IMR-90 (cell line): Measurements from ENCODE around the gene TAF4. TPM values are rescaled to one million over a fixed set of nuclear protein-coding genes. Genes with fewer than 3 reads are reported as not detected.

Experiments used
- ATAC-seq: fragments of 200-7000 bp; cut with Tn5 transposase; 2 replicates; pipeline ENCODE4 v1.9.1; 2020; ENCODE audit warnings: low read depth, mild to moderate bottlenecking, moderate library complexity
- BruUV-seq: library from RNA; stranded (reverse); fragments of 400-500 nt; replicated peaks from 2 replicates; lab custom pipeline; 2021; lab: Mats Ljungman, UMichigan
- CTCF ChIA-PET: fragments of 300-600 bp; formaldehyde crosslinking; extraction: SDS; loops from one replicate; lab custom pipeline; 2021; ENCODE audit warnings: antibody characterized with exemption; lab: Yijun Ruan, JAX
- POLR2A ChIA-PET: fragments of 300-600 bp; sonication (Branson Sonifier 250); formaldehyde crosslinking; loops from one replicate; lab custom pipeline; 2022; ENCODE audit warnings: antibody characterized with exemption; ENCODE audit not compliant: unreplicated experiment; lab: Charles Lee
- DNase-seq: peaks from one replicate; pipeline ENCODE4 v3.0.0; 2013
- H2AFZ ChIP-seq: replicated peaks from 2 replicates; pipeline ENCODE3; 2013; ENCODE audit warnings: low read length, mild to moderate bottlenecking; ENCODE audit not compliant: poor library complexity
- H2AK5ac ChIP-seq: 2 replicates; pipeline ENCODE4 v1.6.1; 2013; ENCODE audit warnings: low read depth, low read length, inconsistent platforms
- H2AK9ac ChIP-seq: replicated peaks from 2 replicates; pipeline ENCODE3; 2013; ENCODE audit warnings: mild to moderate bottlenecking, low read depth, low read length, moderate library complexity; ENCODE audit not compliant: poor library complexity
- H2BK120ac ChIP-seq: 2 replicates; pipeline ENCODE4 v1.6.1; 2013; ENCODE audit warnings: low read depth, low read length, inconsistent platforms
- H2BK15ac ChIP-seq: 3 replicates; pipeline ENCODE4 v1.6.1; 2013; ENCODE audit warnings: low read depth, low read length, inconsistent platforms
- H2BK20ac ChIP-seq: 2 replicates; pipeline ENCODE4 v1.6.1; 2013; ENCODE audit warnings: low read depth, mild to moderate bottlenecking, inconsistent platforms, low read length, moderate library complexity
- H2BK5ac ChIP-seq: 2 replicates; pipeline ENCODE4 v1.6.1; 2013; ENCODE audit warnings: mild to moderate bottlenecking, low read depth, low read length, inconsistent platforms; ENCODE audit not compliant: poor library complexity, severe bottlenecking
- H3K14ac ChIP-seq: replicated peaks from 2 replicates; pipeline ENCODE4 v1.6.1; 2013; ENCODE audit warnings: low read depth, low read length, inconsistent platforms
- H3K18ac ChIP-seq: 2 replicates; pipeline ENCODE4 v1.6.1; 2013; ENCODE audit warnings: low read depth, low read length, control low read depth
- H3K23ac ChIP-seq: 2 replicates; pipeline ENCODE4 v1.6.1; 2013; ENCODE audit warnings: low read depth, low read length, inconsistent platforms
- H3K27ac ChIP-seq: 2 replicates; pipeline ENCODE4 v1.5.1; 2013; ENCODE audit warnings: mild to moderate bottlenecking, control low read depth, low read length; ENCODE audit not compliant: insufficient read depth
- H3K27me3 ChIP-seq: 2 replicates; pipeline ENCODE4 v1.6.1; 2013; ENCODE audit warnings: low read length; ENCODE audit not compliant: control insufficient read depth, insufficient read depth
- H3K36me3 ChIP-seq: 2 replicates; pipeline ENCODE4 v1.6.1; 2013; ENCODE audit warnings: low read length, mixed read lengths; ENCODE audit not compliant: control insufficient read depth, insufficient read depth
- H3K4ac ChIP-seq: 2 replicates; pipeline ENCODE4 v1.6.1; 2013; ENCODE audit warnings: low read depth, low read length, inconsistent platforms
- H3K4me1 ChIP-seq: 2 replicates; pipeline ENCODE4 v1.6.1; 2013; ENCODE audit warnings: low read length, mixed read lengths; ENCODE audit not compliant: control insufficient read depth, insufficient read depth
- H3K4me2 ChIP-seq: 2 replicates; pipeline ENCODE4 v1.6.1; 2013; ENCODE audit warnings: low read depth, mild to moderate bottlenecking, control low read depth, low read length, moderate library complexity
- H3K4me3 ChIP-seq: 2 replicates; pipeline ENCODE4 v1.5.1; 2013; ENCODE audit warnings: low read depth, mild to moderate bottlenecking, control low read depth, low read length, moderate library complexity; ENCODE audit not compliant: insufficient read depth
- H3K56ac ChIP-seq: 2 replicates; pipeline ENCODE4 v1.6.1; 2013; ENCODE audit warnings: low read length, inconsistent platforms; ENCODE audit not compliant: insufficient read depth; ENCODE audit errors: extremely low read depth
- H3K79me1 ChIP-seq, 2 experiments: 2 replicates each; pipeline ENCODE4 v1.6.1; 2013; ENCODE audit warnings: low read length in 2 of 2, inconsistent platforms in 1 of 2, low read depth in 1 of 2
- H3K9ac ChIP-seq: 2 replicates; pipeline ENCODE4 v1.6.1; 2013; ENCODE audit warnings: low read depth, low read length, control low read depth
- H3K9me1 ChIP-seq: 2 replicates; pipeline ENCODE4 v1.6.1; 2013; ENCODE audit warnings: low read length, inconsistent platforms; ENCODE audit not compliant: insufficient read depth
- H3K9me3 ChIP-seq: 2 replicates; pipeline ENCODE4 v1.6.1; 2013; ENCODE audit warnings: low read length; ENCODE audit not compliant: control insufficient read depth, insufficient read depth
- H4K20me1 ChIP-seq: 2 replicates; pipeline ENCODE4 v1.6.1; 2013; ENCODE audit warnings: low read length, inconsistent platforms; ENCODE audit not compliant: insufficient read depth
- H4K5ac ChIP-seq: 2 replicates; pipeline ENCODE4 v1.6.1; 2013; ENCODE audit warnings: mild to moderate bottlenecking, low read depth, low read length, control low read depth
- H4K8ac ChIP-seq, 2 experiments: 2 replicates each; pipeline ENCODE4 v1.6.1; 2013; ENCODE audit warnings: low read depth in 2 of 2, low read length in 2 of 2, control low read depth in 1 of 2, inconsistent platforms in 1 of 2
- H4K91ac ChIP-seq: 2 replicates; pipeline ENCODE4 v1.6.1; 2013; ENCODE audit warnings: low read depth, low read length, inconsistent platforms; ENCODE audit not compliant: insufficient read depth
- CEBPB ChIP-seq: IDR thresholded peaks from 2 replicates; pipeline ENCODE4 v1.6.1; 2012; ENCODE audit warnings: low read depth, low read length, improper control_type of control experiment
- WGBS, 2 experiments: methylation state at CpG; one replicate each; pipeline versions ENCODE4 v1.1.5 to v1.1.7; 2013; ENCODE audit warnings: missing lambda C conversion rate in 2 of 2; ENCODE audit not compliant: insufficient read length in 1 of 2; ENCODE audit errors: extremely low coverage in 2 of 2; 5-methylcytosine and 5-hydroxymethylcytosine counted together
- dilution Hi-C: fragments of 300-500 bp; cut with HindIII; formaldehyde crosslinking; loops from one replicate; pipeline ENCODE4 v1.14.3; 2018; ENCODE audit warnings: low sequenced_read_pairs; ENCODE audit not compliant: unreplicated experiment
- in situ Hi-C: fragments of 300-500 bp; cut with MboI; formaldehyde crosslinking; loops from 3 replicates; pipeline ENCODE4 v1.14.3; 2019; ENCODE audit warnings: low sequenced_read_pairs, inconsistent platforms, mixed read lengths
- intact Hi-C: fragments of 100-400 bp; cut with micrococcal nuclease; formaldehyde crosslinking; loops from 2 replicates; pipeline ENCODE4 v1.10.0; 2022
- polyA plus RNA-seq, 3 experiments: library from polyadenylated mRNA; depleted of rRNA; stranded (reverse); fragments of >200 nt; gene quantifications; 2 replicates each; pipeline ENCODE4 v1.2.3, GENCODE V29; 2012; ENCODE audit warnings: low replicate concordance in 1 of 3
- total RNA-seq: library from RNA; depleted of rRNA; stranded (reverse); fragments of >200 nt; gene quantifications from 2 replicates; pipeline ENCODE4 v1.2.3, GENCODE V29; 2012
- TF ChIP-seq, protein P1 (sequence below): fragments of 150-350 bp; IDR thresholded peaks from 2 replicates; pipeline ENCODE4 v1.6.1; 2017; ENCODE audit warnings: mild to moderate bottlenecking, antibody characterized with exemption, low read length, low read depth

Gene TAF4
- total and polyA plus RNA-seq, 2 of the 4 experiments (the other 2 are of a cell fraction): 1.4 to 5.1 TPM

DNA sequence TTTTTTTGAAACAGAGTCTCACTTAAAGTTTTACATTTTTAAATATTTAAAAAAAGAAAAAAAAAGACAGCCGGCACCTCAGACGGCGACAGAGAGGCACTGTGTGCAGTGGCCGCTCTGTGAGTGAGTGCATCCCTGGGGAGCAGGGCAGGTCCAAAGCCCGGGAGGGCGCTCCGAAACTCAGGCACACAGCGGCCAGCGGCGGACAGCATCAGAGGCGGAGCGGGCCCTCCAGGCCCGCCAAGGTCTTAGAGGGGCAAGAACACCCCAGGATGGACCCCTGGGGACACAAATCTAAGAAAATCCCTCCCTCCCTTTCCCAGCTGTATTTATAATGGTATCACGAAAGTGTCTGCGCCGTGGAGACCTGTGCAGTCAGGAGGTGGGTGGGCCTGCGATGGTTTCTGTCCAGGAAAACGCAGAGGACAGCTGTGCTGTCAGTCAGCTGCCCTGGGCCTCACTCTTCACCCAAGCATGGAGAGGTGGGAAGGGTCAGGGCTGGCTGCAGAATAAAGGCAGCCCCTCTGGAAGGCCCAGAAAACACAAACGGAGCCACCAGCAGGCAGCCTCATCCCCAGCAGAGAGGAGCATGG lies 43.8 kb downstream of the TAF4 start:
- Histone ChIP-seq H3K9ac (no peak overlapping the region), H4K20me1 (peaks cover 70% of the 10 kb centered on the region), H3K36me3 (no peaks in the 10 kb centered on the region), H2AK9ac (no peak overlapping the region), H2AFZ (no peak overlapping the region), H3K27ac (no peak overlapping the region), H3K9me1 (peaks cover 6% of the 10 kb centered on the region; the same call in 1 of the 2 replicates), H4K8ac (no peak overlapping the region), H3K4ac (no peak overlapping the region), H2BK5ac (no peak overlapping the region), H2BK15ac (no peak overlapping the region), H3K27me3 (no peaks in the 10 kb centered on the region), H3K56ac (no peak overlapping the region), H3K9me3 (no peaks in the 10 kb centered on the region), H3K18ac (no peak overlapping the region), H2BK120ac (no peak overlapping the region), H2AK5ac (no peak overlapping the region), H3K4me1 (peaks cover 3% of the 10 kb centered on the region; the same call in 1 of the 2 replicates), H4K91ac (no peak overlapping the region), H3K4me2 (no peak overlapping the region), H3K4me3 (no peak overlapping the region), H3K14ac (no peak overlapping the region), H3K79me1 (peaks cover 32 to 75% of the 10 kb centered on the region in 2 experiments), H3K23ac (no peak overlapping the region), H4K5ac (no peak overlapping the region), H2BK20ac (no peak overlapping the region)
- TF ChIP-seq CEBPB: no peak
- TF ChIP-seq, protein P1, sequence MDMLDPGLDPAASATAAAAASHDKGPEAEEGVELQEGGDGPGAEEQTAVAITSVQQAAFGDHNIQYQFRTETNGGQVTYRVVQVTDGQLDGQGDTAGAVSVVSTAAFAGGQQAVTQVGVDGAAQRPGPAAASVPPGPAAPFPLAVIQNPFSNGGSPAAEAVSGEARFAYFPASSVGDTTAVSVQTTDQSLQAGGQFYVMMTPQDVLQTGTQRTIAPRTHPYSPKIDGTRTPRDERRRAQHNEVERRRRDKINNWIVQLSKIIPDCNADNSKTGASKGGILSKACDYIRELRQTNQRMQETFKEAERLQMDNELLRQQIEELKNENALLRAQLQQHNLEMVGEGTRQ: no peak
- in situ Hi-C loops (loop anchor here (5.0 to 25.0 kb wide), 2 partner anchors 105 to 365 kb away; partner anchors contain the start of gene RPS21), intact Hi-C loops (no loop called here), dilution Hi-C loops (no loop called here)
- no CpG with 5 or more reads among the region's 19 CpGs for WGBS, 2 experiments
- POLR2A ChIA-PET: no interaction called here
- CTCF ChIA-PET: interaction anchor here (1.3 kb wide), 1 partner anchor 11 kb away, joined by 3 read pairs; no protein-coding TSS in a partner anchor
- DNase-seq: no peak
- no peak for ATAC-seq
- BruUV-seq: no TSS peak
